OCI-M2 (cell line): ENCODE data around the gene FOXN3.

Experiments used
- DNase-seq: peaks from one replicate; lab custom pipeline; 2025; ENCODE audit not compliant: unreplicated experiment; lab: John Stamatoyannopoulos, UW

FOXN3 gene

DNA sequence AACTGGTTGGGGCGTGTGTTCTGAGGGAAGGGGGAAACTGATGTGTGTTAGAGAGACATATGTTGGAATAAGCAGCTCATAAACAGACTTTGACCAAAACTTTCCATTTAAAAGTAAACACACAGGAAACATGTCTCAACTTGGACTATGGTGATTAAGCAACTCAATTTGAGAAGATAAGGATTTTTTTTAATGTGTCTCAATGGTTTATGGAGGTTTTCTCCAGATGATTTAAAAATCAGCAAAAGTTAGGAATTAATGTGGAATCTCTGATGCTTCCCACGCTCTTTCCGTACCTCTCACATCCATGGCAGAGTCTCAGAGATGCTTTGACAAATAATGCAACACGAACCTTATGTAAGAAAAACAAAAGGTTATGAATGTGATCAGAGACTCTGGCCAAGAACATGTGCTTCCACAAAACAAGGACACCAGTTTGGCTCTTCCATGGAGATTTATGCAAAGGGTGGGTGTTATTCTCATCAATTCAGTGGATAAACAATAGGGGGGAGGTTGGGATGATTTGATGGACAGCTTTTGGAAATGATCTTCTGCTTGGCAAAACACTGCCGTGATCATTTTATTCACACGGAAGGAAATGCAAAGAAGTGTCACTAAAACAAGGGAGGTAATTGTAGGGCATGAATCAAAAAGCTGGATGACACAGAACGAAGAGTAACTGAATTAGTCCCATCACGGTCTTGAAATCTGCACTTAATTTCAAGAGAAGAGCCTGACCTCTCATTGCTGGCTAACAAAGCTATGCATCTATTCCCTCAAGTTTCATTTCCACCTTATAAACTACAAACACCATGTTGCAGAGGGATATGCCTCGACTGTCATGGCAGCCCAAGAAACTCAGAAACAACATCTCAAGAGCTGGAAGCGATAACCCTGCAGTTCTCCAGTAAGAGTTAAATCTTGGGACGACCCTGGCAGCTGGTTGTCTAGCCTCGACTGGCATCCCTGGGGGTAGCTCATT is 76.5 kb downstream of the FOXN3 start:
- no peak for DNase-seq

DNA sequence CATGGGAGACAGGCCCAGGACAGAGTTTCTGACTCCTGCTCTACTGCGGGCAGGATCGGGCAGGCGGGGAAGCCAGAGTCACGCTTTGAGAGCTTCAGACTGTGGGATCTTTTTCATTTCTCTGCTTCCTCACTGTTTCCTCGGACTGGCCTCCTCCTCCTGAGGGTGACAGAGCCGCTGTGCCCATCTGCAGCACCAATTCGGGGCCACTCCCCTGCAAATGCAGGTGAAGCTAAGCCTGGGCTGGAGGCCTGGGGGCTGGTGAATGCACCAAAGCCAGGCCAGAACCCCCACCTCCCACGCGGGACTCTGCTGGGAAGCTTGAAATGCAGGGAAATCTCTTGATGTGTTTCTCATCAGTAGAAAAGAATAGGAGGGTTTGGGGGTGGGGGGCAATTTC is 77.5 kb downstream of the FOXN3 start:
- no peak for DNase-seq

DNA sequence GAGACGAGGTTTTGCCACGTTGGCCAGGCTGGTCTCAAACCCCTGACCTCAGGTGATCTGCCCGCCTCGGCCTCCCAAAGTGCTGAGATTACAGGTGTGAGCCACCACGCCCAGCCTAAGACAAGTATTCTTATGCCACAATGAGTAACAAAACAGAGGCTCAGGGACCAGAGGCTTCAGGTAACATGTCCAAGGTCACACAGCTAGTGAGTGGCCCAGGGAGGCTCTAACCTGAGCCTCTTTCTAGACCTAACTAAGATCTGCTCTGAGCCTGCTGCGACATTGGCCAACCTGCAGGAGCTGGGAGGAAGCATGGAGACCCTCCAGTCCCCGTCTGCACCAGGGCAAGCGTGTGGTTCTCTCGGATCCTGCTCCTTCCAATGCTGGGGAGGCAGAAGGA is 77.9 kb downstream of the FOXN3 start:
- DNase-seq: no peak

DNA sequence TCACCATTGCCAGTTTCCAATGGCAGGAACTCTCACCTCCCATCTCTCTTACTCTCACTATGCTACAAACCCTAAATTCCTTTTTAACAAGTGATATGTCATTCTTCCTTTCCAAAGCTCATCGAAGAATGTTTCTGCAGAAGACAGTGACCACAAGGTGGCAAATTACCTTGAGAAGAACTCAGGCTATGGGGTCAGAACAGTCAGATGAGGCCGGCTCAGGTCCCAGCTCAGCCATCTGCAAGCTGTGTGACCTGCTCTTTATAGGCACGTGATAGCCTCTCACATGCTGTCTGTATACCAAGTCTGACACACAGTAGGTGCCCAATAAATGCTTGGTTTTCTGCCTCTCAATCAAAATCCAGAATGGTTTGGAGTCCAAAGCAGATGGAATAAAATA is 80.7 kb downstream of the FOXN3 start:
- no peak for DNase-seq

DNA sequence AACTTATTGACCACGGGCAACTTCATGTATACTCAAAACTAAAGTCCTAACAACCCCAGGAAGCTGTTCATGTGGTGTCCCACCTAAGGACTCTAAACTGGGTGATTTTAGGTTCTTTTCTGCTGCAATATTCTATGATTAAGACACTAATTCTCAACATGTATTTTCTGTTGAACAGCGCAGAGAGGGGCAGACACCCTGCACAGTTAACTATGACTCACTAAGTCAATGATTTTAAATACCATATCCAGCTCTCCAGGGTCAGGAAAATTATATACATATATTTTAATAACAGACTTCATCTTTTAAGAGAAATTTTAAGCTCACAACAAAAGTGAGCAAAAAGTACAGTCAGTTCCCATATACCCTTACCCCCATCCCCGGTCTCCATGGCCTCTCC is 85.0 kb downstream of the FOXN3 start:
- DNase-seq: no peak

DNA sequence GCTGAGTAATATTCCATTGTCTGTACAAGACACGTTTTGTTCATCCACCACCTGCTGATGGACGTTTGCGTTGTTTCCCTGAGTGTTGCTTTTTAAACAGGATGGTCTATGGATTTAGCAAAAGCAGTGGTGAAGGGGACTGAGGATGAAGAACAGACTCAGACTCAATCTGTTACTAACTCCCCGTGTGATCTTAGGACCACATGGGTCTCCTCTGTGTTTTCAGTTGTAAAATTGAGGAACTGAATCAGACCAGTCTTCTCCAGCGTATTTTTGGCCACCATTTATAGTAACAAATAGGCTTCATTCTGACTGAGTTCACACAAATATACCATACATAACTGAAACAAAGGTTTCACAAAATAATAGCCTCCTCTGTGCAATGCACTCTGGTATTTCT is 85.6 kb downstream of the FOXN3 start:
- DNase-seq: no peak

DNA sequence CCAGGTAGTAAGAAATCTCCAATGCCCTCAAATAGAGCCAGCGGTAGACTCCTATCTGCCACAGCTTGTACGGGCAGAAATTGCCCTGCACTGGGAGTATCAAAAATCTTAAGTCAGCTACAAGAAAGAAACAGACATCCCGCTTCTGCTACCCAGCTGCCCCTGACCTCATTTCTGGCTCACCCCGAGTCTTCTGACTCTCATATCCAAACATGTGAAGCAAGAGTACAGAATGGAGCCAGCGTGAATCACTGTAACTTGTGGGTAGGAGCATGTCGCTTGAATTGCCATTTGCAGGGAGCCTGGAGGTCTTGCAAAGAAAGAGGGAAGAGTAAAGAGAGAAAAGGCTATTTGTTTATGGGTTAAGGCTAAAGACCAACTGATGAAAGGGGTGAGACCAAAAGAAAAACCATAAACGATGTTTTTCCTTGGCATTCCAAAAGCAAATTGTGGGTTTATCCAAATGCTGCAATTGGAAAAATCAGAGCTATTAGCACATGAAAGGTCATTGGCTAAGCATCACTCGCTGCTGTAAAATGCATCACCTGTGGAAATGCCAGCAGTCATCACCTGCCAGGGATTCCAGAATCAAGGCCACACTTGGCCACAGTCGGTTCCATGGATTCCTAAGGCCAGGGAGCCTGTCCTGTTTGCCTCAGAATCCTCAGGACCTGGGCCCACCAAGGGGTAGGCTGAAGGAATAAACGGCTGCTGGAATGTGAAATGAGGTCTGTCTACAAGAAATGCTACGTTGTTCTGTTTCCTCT is 86.6 kb downstream of the FOXN3 start:
- DNase-seq: no peak

DNA sequence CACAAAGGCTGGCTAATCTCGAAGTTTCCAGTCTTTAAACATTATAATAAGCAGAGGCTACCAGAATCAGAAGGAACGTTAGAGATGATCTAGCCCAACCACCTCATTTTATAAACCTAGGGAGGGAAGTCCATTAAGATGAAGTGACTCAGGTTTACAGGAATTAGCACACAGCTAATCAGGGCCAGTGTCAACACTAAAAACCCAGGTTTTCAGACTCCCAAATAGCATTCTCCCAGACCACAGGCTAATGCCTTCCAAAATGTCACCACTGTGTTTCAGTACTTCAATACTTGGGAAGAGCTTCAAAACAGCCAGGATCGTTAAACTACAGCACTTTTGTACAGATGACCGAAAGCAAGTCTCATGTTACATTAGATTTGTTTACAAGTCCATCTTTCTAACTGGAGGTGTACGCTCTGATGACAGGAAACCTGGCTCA is 89.2 kb downstream of the FOXN3 start:
- DNase-seq: no peak

DNA sequence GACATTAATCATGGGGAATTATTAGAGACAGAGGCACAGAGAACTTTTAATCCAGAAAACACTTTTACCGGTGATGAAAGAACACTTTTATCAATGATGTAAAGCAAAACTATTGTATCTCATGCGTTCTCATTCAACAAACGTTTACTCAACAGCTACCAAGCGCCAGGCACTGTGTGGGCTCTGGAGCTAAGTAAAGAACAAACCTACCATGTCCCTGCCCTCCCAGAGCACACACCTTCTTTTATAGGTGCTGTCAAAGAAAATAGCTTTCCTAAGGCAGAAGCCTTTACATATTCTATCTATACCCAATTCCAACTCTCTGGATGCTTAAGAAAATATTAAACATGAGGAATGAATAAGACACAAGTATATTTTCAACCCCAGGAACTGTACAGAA is 91.1 kb downstream of the FOXN3 start:
- no peak for DNase-seq

DNA sequence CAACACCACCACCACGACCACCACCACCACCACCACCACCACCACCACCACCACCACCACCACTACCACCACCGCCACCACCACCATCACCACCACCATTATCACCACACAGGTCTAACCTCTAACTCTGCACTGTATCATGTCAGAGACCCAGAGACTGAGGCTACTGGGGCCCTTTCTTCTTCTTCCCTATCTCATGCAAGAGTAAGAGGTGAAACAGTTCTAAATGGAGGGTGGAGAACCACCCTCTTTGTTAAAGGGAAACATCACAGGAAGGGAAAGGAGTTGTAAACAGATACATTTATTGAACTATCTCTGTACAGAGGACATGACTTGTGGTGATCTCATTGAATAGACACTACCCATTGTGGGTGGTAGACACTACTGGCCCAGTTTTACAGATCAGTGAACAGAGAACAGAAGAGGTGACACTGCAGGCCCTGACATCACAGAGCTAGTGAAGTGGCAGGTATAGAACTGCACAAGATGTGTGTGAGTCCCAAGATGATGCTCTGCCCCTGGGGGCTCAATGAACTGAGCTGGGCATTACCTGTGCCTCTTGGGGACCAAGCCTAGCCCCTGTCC is 91.6 kb downstream of the FOXN3 start:
- no peak for DNase-seq

DNA sequence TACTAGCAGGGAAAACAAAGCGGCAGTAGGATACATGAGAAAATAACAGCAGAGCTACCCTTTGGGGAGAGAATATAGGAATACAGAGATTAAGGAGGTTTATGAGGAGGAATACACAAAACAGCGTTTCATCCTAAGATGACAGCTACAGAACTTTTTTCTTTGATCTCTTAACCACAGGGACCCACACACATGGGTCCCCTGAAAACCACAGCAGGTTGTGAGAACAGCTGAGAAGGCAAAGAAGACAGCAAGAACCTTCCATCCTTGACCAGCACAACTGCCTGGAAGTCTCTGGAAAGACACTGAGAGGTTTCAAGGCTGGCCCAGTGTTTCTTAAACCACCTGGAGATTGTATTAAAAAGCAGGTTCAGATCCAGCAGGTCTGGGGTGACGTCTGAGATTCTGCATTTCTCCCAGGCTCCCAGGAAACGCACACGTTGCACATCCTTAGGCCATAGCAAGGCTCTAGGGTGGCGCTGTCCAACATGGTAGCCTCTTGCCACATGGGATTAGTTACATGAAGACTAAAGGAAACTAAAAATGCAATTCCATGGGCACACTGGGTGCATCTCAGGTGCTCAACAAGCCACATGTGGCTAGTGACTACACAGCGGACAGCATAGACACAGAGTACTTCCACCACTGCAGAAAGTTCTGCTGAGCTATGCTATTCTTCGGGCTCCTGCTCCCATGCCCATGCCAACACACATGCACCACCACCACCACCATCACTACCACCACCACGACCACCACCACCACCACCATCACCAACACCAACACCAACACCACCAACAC is 92.3 kb downstream of the FOXN3 start:
- no peak for DNase-seq

DNA sequence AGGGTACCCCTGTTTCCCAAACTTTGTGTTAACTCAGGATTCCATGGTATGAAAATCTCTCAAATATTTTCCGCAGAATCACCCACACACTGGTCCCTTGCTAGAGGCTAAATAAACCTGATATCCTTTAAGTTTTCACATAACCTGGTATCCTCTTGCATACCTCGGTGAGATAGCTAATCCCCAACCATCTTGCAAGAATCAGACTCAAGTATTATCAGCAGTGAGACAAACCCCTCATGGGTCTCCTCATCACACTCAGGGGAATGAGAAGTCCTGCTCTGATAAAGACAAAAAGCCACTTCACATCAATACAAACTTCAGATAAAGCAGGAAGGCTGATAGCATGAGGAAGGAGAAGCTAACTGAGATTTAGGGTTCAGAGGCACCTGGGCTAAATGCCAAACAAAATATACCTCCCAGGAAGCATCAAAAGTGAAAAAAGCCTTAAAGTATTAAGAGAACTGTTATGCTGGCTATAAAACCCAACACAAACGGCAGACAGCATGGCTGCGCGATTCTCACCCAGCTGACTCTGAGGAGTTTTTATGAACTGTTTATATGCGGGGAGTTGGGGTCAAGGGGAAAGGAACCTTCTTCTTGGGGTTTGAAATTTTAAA is 96.5 kb downstream of the FOXN3 start:
- DNase-seq: no peak

DNA sequence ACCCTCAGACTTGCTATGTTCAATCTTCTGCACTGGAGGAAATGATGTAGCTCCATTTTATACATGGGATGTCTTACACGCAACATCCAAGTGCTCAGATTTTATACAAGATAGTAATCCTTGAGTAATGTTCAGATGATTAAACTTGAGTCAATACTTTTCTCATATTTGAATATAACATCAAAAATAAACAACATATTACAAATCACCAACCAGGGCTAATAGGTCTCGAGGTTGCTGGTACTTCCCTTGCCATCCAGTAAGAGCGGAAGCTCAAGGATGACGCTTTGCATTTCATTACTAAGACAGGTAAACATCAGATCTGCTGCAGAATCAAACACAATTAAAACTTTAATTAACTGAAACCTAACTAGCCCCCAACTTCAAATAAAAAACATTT is 97.3 kb downstream of the FOXN3 start:
- DNase-seq: no peak

DNA sequence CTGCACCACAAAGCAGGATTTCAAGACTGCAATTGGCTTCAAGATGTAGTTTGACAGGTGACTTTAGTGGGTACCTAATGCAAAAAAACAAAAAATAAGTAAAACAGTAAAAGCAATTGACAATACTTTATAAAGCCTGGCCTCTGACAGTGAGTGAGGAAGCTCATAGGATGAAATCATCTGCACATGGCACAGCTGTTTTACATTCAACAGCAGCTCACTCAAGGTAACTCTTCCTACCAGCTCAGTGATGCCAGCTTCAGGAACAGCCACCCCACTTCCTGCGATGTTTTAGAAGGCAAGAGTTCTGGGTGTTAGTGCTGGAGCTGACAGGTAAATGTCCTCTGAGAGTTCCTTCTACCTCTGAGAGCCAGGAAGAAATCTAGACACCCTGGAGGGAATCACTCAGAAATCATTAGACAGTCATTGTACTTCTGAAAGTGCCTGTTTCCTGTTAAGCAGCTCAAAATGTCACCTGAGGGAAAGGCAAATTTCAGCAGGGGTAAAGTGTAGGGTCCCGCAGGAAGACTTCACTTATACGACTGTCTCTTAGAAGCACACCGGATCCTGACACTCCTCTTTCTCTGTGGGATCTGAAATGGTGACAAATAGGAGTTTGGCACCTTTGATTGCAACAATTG is 99.9 kb downstream of the FOXN3 start:
- DNase-seq: no peak

DNA sequence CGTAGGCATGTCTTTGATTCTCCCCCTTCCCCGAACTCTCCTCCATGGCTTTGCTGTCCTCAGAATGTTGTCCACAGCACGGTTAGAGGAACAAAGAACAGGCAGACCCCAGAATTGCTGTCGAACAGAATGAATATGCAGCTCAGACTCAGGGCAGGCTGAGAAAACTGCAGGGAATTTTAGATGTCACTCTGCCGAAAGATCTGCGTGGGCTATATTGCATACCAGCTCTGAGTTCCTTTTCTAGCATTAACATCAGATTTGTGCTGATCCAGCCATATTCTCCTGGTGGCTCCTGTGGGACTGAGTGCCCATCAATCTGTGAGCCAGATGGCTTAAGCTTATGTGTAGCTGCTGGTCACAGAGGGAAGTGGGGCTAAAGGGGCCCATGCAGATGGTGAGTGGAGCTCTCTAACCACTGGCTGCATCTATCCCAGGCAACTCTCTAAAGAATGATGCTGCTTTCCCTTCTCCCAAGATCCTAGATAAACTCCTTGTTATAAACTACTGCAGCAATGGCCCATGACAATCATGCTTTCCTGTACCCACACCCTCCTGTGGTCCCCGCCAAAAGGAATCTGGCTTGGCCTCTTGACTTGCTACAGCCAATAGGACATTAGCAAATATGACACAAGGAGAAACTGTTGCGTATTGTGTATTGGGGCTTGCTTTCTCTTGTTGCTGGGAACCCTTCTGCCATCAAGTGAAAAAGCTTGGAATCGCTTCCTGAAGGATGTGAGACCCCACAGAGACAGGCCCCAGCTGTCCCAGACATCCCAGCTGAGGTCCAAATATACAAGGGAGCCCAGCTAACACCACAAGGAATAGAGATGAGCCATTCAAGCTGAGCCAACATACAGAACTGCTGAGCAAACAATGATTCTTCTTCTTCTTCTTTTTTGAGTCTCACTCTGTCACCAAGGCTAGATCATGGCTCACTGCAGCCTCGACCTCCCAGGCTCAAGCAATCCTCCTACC is 101.3 kb downstream of the FOXN3 start:
- no peak for DNase-seq

DNA sequence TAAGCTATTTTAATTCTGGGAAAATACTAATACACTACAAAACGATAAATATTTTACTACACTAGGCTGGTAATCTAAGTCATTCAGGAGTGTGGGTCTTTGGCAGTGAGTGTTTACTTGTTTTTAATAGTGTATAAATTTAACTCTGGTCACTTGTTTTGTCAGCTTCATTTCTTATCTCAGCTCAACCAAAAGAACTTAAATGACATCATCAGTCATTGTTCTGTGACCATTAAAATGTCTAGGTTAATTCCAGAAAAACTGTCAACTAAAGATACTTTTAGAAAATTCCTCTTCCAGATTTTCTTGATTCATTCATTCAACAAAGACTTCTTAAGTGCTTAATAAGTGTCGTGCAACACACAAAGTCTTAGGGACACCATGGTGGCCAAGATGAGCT is 102.8 kb downstream of the FOXN3 start:
- no peak for DNase-seq

DNA sequence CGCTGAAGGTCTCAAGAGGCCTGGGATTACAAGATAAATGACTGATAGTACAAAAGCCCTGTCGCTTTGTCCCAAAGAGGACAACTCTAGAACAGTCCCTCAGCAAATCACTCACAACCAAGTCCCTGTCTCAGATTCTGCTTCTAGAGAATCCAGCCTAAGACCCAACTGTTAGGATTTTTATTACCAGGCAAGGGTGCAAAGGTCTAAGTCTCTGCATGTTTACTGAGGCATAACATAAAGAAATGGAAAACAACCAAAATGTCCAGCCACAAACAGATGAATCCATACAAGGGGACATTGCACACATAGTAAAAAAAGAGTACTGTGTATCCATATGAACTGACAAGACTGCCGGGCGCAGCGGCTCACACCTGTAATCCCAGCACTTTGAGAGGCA is 104.1 kb downstream of the FOXN3 start:
- DNase-seq: no peak

DNA sequence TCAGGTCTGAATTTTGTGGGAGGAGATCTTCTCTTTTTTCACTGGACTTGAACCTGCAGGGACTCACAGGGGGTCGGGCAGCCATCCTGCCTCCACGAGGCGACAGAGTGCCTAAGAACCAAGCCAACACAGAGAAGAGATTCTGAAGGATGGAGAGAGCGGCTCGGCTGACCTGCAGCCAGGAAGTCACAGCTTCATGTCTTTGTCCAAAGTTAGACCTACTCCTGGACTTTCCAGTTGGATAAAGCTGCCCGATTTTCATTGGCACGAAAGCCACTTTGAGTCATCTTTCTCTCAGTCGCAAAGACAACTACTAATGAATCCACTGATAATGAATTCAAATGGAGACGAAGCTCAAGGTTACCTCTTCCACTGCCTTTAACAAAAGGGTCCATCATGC is 106.8 kb downstream of the FOXN3 start:
- no peak for DNase-seq

DNA sequence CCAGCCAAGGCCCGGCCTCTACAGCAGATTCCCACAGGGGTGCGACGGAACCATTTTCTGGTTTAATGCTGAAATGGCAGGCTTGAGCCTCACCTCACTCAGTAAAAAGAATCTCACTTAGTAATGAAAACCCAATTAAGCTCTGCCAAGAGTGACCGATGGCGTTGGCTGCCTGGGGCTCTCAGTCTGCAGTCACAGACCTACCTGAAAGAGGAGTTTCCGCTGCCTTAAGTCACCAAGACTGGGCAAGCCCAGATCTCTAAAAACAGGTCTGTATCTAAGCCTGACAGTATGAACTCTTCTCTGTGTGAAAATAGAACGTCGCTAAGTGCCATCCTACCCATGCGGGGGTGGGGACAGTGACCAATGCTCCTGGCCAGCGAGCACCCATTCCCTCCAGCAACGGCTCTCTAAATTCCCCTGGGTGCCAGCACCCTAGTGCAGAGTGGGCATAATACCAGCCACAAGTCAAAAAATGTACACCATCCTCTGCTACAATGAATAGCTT is 107.3 kb downstream of the FOXN3 start:
- no peak for DNase-seq
